GM21360 (cell line): ENCODE results near the gene SPON1.
"Not testable (repeated sequence)": the region's sequence is repeated elsewhere in the genome, so short reads cannot be mapped to it uniquely, and the experiment has no call there.

Experiments
- ATAC-seq: cut with Tn5 transposase; IDR thresholded peaks from one replicate; pipeline ENCODE4 v1.9.1; 2021; ENCODE audit warnings: mild to moderate bottlenecking, moderate library complexity; ENCODE audit not compliant: unreplicated experiment

Gene SPON1

DNA sequence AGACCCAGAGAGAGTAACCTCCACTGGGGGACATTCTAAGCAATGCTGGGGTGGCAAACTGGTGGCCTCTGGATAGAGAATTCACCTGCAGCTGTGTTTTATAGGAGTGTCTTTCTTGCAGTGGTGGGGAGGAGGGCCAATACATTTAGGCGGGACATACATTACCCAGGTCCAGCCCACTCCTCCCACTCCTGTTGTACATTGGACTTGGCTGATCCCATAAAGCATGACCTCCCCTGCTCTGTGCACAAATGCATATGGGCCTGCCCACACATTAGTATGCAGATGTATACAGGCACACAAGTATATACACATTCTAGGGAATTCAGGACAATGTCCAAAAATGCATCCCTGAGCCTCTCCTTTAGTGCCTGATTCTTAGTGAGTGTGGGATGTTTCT, 297.4 kb downstream of the SPON1 start:
- ATAC-seq, result no peak

- no peak for ATAC-seq
Observed at GRCh38 chr11:14261066-14261465, 298.5 kb downstream of the SPON1 start.

GRCh38 chr11:14262271-14262846, 299.8 kb downstream of the SPON1 start:
- ATAC-seq, result no peak

GRCh38 chr11:14264966-14265365, 302.4 kb downstream of the SPON1 start:
- ATAC-seq, result no peak

- ATAC-seq, result no peak
Observed at GRCh38 chr11:14266622-14267021, 304.1 kb downstream of the SPON1 start.

DNA sequence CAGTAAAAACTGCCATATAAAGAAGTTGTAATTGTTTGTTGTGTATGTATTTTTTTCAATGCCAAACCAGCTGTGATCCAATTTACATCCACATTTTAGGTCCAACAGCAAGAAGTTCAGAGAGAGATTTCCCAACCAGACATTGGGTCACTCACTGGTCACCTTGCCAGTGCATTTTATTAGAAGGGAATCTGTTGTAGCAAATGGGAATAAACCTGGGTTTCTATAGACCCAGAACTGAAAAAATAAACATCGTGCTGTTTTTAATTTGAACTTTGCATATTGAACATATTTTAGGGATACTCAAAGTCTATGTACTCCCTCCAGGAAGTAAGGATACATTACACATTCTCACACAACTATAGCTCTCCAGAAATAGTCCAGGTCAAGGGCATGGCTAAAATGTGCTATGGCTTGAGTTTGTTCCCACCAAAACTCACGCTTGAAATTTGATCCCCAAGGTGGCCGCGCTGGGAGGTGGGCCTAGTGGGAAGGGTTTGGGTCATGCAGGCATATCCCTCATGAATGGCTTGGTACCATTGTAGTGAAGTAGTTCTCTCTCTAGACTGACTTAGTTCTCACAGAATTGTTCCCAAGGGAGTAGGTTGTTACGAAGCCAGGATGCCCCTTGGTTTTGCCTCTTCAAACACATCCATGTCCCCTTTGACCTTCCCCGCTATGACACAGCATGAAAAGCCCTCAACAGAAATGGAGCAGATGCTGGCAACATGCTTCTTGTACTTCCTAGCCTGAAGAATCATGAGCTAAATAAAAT, 305.5 kb downstream of the SPON1 start:
- no peak for ATAC-seq

DNA sequence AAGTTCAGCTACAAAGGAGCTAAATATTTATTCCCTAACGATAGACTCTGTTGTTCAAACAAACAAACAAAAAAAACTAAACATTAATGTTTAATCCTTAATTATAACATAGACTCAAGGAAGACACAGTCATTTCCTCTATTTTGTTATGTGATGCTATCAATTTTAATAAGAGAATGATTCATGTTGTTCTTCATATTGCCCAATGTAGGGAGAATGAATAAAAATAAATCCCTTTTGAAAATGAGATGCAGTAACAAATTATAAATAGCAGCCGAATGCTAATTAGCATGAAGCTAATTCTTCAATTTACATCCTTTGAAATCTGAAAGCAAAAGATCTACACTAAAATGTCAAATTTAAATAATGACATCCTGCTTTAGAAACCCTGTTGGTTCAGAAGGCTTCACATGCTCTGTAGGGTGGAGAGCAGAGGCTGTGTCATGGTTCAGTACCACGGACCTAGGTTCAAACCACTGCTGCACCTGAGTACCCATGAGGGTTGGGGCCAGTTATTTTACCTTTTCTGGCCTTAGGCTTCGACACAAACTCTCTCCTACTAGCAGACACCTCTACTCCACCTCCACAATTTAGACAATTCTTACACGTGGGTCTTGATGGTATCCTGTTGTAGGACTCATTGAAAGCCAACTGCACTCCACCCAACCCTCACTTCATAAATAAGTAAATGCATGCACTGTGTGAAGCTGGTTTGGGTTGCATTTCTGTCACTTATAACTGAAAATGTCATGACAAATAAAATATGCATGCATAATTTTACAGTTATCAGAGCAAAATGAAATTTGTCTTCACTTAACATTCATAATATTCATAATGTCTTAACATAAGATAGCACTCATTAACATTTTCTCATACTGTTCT, 307.4 kb downstream of the SPON1 start:
- no peak for ATAC-seq

GRCh38 chr11:14270690-14271542, 308.4 kb downstream of the SPON1 start:
- ATAC-seq, result peak; percentile 77

- no peak for ATAC-seq
Observed at GRCh38 chr11:14273895-14274294, 311.4 kb downstream of the SPON1 start.

DNA sequence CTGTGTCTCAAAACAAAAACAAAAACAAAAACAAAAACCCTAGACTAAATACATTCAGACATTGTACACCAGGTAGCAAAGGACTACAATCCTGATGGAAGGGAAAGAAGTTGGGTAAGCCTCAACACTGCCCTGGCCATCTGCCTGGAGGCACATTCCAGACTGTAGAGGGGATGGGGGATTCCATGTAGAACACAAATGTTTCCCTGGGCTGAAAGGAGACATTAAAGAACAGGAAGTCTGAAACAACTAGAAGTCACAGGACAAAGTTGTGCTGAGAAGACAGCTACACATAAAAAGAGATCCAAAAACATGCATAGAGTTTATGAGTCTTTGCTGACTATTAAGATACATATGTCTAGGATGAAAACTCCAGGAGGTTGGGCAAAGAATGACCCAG, 312.6 kb downstream of the SPON1 start:
- no peak for ATAC-seq

DNA sequence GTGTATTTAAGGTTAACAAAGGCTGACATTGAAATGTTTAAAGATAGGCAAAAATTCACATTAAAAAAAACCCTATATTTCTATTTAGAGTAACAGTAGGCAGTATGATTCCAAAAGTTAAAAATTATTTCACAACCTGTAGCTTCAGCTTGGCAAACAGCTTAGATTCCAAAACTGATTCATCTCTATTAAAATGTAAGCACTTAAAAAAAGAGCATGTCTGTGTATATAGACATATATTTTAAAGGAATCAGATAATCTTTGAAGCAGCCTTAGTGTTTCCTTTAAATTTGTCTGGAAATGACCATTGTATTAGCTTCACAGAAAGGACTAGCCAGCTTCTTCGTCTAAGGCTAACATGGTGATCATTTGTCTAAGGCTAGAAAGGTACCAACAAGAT, 316.3 kb downstream of the SPON1 start:
- ATAC-seq, result not testable (repeated sequence)

- no peak for ATAC-seq
Observed at GRCh38 chr11:14288189-14288935, 325.8 kb downstream of the SPON1 start.

- no peak for ATAC-seq
Observed at GRCh38 chr11:14290422-14290821, 327.9 kb downstream of the SPON1 start.

GRCh38 chr11:14299921-14300320, 337.4 kb downstream of the SPON1 start:
- no peak for ATAC-seq

- peak; percentile 79 for ATAC-seq
Observed at GRCh38 chr11:14300661-14301304, 338.3 kb downstream of the SPON1 start.

GRCh38 chr11:14304601-14305000, 342.1 kb downstream of the SPON1 start:
- ATAC-seq, result no peak

DNA sequence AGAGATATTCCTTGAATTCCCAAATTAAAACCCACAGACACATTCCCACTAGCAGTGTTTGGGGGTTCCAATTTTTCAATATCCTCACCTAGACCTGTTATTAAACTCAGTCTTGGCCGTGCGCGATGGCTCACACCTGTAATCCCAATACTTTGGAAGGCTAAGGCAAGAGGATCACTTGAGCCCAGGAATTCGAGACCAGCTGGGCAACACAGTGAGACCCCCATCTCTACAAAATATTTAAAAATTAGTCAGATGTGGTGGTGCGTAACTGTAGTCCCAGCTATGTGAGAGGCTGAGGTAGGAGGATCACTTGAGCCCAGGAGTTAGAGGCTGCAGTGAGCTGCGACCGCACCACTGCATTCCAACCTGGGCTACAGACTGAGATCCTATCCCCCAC, 343.1 kb downstream of the SPON1 start:
- no peak for ATAC-seq

DNA sequence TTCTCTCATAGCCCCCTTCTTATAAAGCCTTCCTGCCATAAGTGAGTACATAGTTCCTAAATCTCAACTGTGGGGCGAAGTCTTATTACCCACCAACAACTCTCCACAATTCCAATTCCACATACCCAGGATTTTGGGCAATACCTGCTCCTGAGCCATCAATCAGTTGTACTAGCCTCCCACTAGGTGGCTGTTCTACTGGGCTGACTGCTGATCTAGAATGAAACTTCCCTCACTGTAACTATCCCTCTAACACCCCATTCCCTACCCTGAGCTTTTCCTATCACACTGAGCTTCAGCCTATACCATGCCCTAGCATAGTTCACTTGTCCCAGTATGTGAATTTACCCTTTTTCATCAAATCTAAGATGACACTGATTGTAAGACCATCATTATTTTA, 344.0 kb downstream of the SPON1 start:
- no peak for ATAC-seq

DNA sequence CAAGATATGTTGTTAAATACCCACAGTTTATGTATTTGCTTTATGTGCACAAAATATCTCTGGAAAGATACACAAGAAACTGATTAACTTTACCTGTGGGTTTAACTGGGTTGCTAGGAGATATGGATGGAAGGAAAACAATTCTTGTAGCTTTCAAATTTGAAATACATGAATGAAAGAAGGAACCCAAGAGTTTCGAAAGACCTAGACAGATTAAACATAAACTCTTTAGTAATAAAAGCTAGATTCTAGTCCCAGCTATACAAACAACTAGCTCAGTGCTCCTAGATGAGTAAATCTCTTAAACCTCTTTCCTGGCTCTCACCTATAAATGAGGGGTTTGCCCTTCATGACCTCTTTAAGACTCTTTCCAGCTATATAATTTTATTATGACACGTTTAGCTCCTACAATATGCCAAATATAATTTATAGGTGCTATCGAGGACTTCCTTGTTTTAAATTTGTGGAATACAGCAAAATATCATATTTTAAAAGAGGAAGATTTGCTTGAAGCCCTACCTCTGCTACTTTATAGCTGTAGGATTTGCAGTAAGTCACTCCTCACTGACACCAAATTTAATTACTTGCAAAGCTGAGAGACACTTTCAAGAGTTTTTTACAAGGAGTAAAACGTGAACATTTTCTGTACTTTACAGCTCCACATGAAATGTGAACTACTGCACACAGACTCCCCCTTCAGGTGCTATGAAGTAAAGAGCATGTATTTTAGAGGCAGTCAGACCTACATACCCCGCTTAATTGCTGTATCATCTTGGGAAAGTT, 345.8 kb downstream of the SPON1 start:
- peak; percentile 38 for ATAC-seq
